ENCODE results near the gene GDE1. TPM values are rescaled to one million over a fixed set of nuclear protein-coding genes. Genes with fewer than 3 reads are reported as not detected.

GDE1 gene, protein sequence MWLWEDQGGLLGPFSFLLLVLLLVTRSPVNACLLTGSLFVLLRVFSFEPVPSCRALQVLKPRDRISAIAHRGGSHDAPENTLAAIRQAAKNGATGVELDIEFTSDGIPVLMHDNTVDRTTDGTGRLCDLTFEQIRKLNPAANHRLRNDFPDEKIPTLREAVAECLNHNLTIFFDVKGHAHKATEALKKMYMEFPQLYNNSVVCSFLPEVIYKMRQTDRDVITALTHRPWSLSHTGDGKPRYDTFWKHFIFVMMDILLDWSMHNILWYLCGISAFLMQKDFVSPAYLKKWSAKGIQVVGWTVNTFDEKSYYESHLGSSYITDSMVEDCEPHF
- total RNA-seq, result 10 to 100 TPM; 23.2 to 23.3 TPM
- polyA plus RNA-seq, result 10 to 100 TPM; 30.7 to 40.2 TPM

DNA sequence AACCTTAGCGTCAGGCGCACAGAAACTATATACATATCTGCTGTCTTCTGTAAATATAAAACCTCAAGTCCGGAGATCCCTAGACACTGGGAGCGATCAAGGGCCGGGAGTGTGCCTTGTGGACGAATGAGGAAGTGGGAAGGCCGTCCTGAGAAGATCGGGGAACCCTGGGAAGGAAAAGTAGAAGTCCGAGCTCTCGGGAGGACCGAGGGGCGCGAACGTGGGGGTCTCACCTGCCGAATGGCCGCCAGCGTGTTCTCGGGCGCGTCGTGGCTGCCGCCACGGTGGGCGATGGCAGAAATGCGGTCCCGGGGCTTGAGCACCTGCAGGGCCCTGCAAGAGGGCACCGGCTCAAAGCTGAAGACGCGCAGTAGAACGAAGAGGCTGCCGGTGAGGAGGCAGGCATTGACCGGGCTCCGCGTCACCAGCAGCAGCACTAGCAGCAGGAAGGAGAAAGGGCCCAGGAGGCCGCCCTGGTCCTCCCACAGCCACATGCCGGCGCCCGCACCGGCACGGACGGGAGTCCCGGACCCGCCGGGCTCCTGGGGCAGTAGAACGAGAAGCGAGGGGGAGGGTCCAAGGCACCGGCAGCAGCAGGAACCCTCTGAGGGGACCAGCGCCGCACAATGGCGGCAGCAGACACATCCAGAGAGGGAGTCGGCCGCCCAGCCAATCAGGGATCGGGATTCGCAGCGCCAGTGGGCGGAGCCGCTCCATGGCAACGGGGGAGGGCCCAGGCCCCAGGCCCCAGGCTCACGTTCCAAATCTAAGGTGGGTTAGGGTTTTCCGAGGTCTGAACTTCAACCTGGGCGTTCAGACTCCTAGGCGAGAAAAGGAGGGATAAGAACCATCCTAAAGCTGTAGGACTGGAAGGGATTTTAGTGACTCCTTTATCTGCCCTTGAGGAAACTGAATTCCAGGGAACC is at the start of gene GDE1:
Gene GDE1, minus strand, starts transcription at position 628 of the 926 bp plus-strand sequence. Its CDS starts 134 bp downstream, at position 494.
- Mint-ChIP-seq H3K4me1 (peaks cover 45 to 74% (median 55%) of the 10 kb centered on the region in 4 donors), H3K4me3 (peak within 1 kb of the TSS; percentile 95 to 99 (median 96)), H3K27ac (peak within 1 kb of the TSS; percentile 73 to 98 (median 95)), H3K36me3 (peaks cover 6 to 22% of the 10 kb centered on the region in 2 donors), H3K27me3 (no peaks in the 10 kb centered on the region), H3K9me3 (no peaks in the 10 kb centered on the region)
- no peaks in the 10 kb centered on the region for H3K36me3 ChIP-seq (ENCODE audit: insufficient read depth, low read length)
- peaks cover 70% of the 10 kb centered on the region for H3K4me1 ChIP-seq (ENCODE audit: insufficient read depth, low read length)
- H3K27me3 ChIP-seq (ENCODE audit: insufficient read depth, low read length), result no peaks in the 10 kb centered on the region
- CTCF ChIA-PET (ENCODE audit: partially characterized antibody), result interaction anchor here (1.6 to 3.4 kb wide), 3 partner anchors 19 to 36 kb away, joined by 5 to 20 read pairs (median 12); partner anchors contain the start of gene VPS35L
- H3K4me3 ChIP-seq (ENCODE audit: low read length in 2 of 2), result peak within 1 kb of the TSS; percentile 87 to 89
- POLR2A ChIA-PET (ENCODE audit: partially characterized antibody), result interaction anchor here (1.0 to 2.7 kb wide), 3 partner anchors 16 to 33 kb away, joined by 3 to 28 read pairs (median 7); partner anchors contain the start of gene VPS35L
- H3K9me3 ChIP-seq (ENCODE audit: control insufficient read depth in 1 of 2, low read length in 2 of 2), result no peaks in the 10 kb centered on the region
- H3K27ac ChIP-seq (ENCODE audit: low read depth, low read length), result peak within 1 kb of the TSS; percentile 78
- intact Hi-C loops (cut with micrococcal nuclease), result loop anchor here (2.0 to 10.0 kb wide), 3 partner anchors 197 to 1219 kb away; partner anchors contain the start of genes IQCK, KNOP1, SMG1 and THUMPD1
- DNase-seq, result peak; percentile 88 to 93 (median 89)

DNA sequence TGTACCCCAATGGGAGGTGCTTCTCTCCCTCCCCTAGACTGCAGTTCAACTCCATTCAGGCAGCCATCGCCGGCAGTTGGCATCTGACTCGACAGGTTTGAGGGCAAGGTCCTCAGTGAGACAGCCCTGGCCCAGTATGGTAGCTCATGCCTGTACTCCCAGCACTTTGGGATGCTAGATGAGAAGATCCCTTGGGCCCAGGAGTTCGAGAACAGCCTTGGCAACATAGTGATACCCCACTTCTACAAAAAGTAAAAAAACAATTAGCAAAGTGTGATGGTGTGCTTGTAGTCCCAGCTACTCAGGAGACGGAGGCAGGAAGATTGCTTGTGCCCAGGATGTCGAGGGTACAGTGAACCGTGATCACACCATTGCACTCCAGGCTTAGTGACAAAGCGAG is 45.7 kb upstream of the GDE1 start:
- ChIA-PET POLR2A (ENCODE audit: partially characterized antibody) (no interaction called here), CTCF (ENCODE audit: partially characterized antibody) (interaction anchor here (0.7 to 1.8 kb wide), 3 partner anchors 8 to 1236 kb away, joined by 3 to 6 read pairs (median 4); no protein-coding TSS in a partner anchor)
- no peak overlapping the region for H3K4me3 Mint-ChIP-seq
- DNase-seq, result no peak
- H3K9me3 ChIP-seq (ENCODE audit: control insufficient read depth in 1 of 2, low read length in 2 of 2), result no peaks in the 10 kb centered on the region
- H3K9me3 Mint-ChIP-seq, result peaks cover 0 to 6% (median under 1%) of the 10 kb centered on the region in 8 donors
- peaks cover 14% of the 10 kb centered on the region for H3K36me3 ChIP-seq (ENCODE audit: insufficient read depth, low read length)
- peaks cover 0 to 6% (median 4%) of the 10 kb centered on the region in 4 donors for H3K4me1 Mint-ChIP-seq
- peaks cover 27 to 46% of the 10 kb centered on the region in 2 donors for H3K36me3 Mint-ChIP-seq
- H3K4me3 ChIP-seq (ENCODE audit: low read length in 2 of 2), result no peak overlapping the region
- H3K4me1 ChIP-seq (ENCODE audit: insufficient read depth, low read length), result no peaks in the 10 kb centered on the region
- H3K27ac Mint-ChIP-seq, result peak overlapping the region in 1 of 7 donors; percentile 30
- no peaks in the 10 kb centered on the region for H3K27me3 ChIP-seq (ENCODE audit: insufficient read depth, low read length)
- H3K27me3 Mint-ChIP-seq, result no peaks in the 10 kb centered on the region
- H3K27ac ChIP-seq (ENCODE audit: low read depth, low read length), result no peak overlapping the region
- intact Hi-C loops (cut with micrococcal nuclease), result no loop called here

DNA sequence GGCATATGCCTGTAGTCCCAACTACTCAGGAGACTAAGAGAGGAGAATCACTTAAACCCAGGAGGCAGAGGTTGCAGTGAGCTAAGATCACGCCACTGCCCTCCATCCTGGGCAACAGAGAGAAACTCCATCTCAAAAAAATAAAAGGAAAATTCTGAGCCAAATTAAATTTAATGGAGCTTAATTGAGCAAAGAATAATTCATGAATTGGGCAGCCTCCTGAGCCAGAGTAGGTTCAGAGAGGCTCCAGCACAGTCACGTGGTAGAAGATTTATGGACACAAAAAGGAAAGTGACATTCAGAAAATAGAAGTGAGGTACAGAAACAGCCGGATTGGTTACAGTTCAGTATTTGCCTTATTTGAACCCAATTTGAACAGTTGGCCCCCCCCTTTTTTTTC is 44.5 kb upstream of the GDE1 start:
- Histone ChIP-seq H3K27ac (ENCODE audit: low read depth, low read length) (no peak overlapping the region), H3K9me3 (ENCODE audit: control insufficient read depth in 1 of 2, low read length in 2 of 2) (no peaks in the 10 kb centered on the region), H3K4me1 (ENCODE audit: insufficient read depth, low read length) (no peaks in the 10 kb centered on the region), H3K4me3 (ENCODE audit: low read length in 2 of 2) (no peak overlapping the region), H3K27me3 (ENCODE audit: insufficient read depth, low read length) (no peaks in the 10 kb centered on the region), H3K36me3 (ENCODE audit: insufficient read depth, low read length) (peaks cover 10% of the 10 kb centered on the region)
- DNase-seq, result no peak
- peaks cover 27 to 46% of the 10 kb centered on the region in 2 donors for H3K36me3 Mint-ChIP-seq
- intact Hi-C loops (cut with micrococcal nuclease), result no loop called here
- H3K9me3 Mint-ChIP-seq, result peaks cover 0 to 6% (median under 1%) of the 10 kb centered on the region in 8 donors
- peak overlapping the region in 2 of 7 donors; percentile 32 to 53 for H3K27ac Mint-ChIP-seq
- POLR2A ChIA-PET (ENCODE audit: partially characterized antibody), result no interaction called here
- CTCF ChIA-PET (ENCODE audit: partially characterized antibody), result interaction anchor here (0.8 to 1.1 kb wide), 3 partner anchors 9 to 597 kb away, joined by 3 read pairs; partner anchors contain the start of gene VPS35L
- peaks cover 0 to 13% (median 5%) of the 10 kb centered on the region in 4 donors for H3K4me1 Mint-ChIP-seq
- H3K27me3 Mint-ChIP-seq, result no peaks in the 10 kb centered on the region
- H3K4me3 Mint-ChIP-seq, result no peak overlapping the region

DNA sequence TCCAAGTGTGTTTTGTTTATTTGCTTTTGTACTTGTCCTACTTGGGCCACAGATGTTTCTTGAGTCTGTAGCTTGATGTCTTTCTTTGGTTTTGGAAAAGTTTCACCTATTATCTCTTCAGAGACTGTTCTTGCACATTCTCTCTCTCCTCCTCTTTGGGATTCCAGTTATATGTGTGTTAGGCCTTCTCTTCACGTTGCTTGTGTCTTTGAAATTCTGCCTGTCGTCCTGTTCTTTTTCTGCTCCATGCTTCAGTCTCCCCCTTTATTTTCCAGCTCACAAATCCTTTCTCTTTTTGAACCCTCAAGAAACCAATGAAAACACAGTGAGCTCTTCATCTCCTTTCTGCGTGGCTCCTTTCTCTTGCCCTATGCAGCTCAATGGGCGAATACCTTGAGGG is 41.5 kb upstream of the GDE1 start:
- CTCF ChIA-PET (ENCODE audit: partially characterized antibody), result interaction anchor here (0.9 to 1.4 kb wide), 3 partner anchors 8 to 478 kb away, joined by 3 to 8 read pairs (median 4); partner anchors contain the start of gene VPS35L

DNA sequence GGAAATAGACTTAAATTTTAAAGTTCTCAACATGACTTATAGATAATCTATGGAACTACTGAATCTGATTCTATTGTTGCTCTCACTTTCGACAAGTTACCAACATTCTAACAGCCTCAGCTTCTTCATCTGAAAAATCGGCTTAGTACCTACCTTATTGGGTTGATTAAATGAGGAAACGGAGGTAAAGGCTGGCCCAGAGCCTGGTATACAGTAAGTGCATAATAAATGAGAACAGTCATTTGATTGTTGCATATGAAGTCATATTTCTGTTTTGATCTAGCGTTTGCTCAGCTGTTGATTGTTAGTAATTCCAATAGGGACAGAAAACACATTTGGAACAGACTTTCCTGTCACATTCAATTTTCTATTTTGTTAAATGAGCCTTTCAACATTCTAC is 38.2 kb upstream of the GDE1 start:
- ChIA-PET CTCF (ENCODE audit: partially characterized antibody) (interaction anchor here (1.0 to 6.1 kb wide), 5 partner anchors 8 to 742 kb away, joined by 3 to 63 read pairs (median 4); partner anchors contain the start of gene GPRC5B), POLR2A (ENCODE audit: partially characterized antibody) (no interaction called here)
- intact Hi-C loops (cut with micrococcal nuclease), result no loop called here
- no peaks in the 10 kb centered on the region for H3K27me3 Mint-ChIP-seq
- no peak overlapping the region for H3K27ac ChIP-seq (ENCODE audit: low read depth, low read length)
- DNase-seq, result no peak
- no peak overlapping the region for H3K4me3 ChIP-seq (ENCODE audit: low read length in 2 of 2)
- no peaks in the 10 kb centered on the region for H3K9me3 ChIP-seq (ENCODE audit: control insufficient read depth in 1 of 2, low read length in 2 of 2)
- peaks cover 15 to 41% (median 19%) of the 10 kb centered on the region in 4 donors for H3K4me1 Mint-ChIP-seq
- no peaks in the 10 kb centered on the region for H3K27me3 ChIP-seq (ENCODE audit: insufficient read depth, low read length)
- no peak overlapping the region for H3K27ac Mint-ChIP-seq
- H3K4me1 ChIP-seq (ENCODE audit: insufficient read depth, low read length), result peaks cover 7% of the 10 kb centered on the region
- peaks cover 5% of the 10 kb centered on the region for H3K36me3 ChIP-seq (ENCODE audit: insufficient read depth, low read length)
- H3K9me3 Mint-ChIP-seq, result peaks cover 0 to 6% (median under 1%) of the 10 kb centered on the region in 8 donors
- H3K36me3 Mint-ChIP-seq, result peaks cover 6 to 17% of the 10 kb centered on the region in 2 donors
- no peak overlapping the region for H3K4me3 Mint-ChIP-seq

More for the DNA sequence above, 41.5 kb upstream of the GDE1 start:
- H3K4me1 Mint-ChIP-seq, result peaks cover 7 to 13% (median 8%) of the 10 kb centered on the region in 4 donors
- Histone ChIP-seq H3K27me3 (ENCODE audit: insufficient read depth, low read length) (no peaks in the 10 kb centered on the region), H3K4me3 (ENCODE audit: low read length in 2 of 2) (no peak overlapping the region), H3K27ac (ENCODE audit: low read depth, low read length) (no peak overlapping the region), H3K9me3 (ENCODE audit: control insufficient read depth in 1 of 2, low read length in 2 of 2) (no peaks in the 10 kb centered on the region), H3K4me1 (ENCODE audit: insufficient read depth, low read length) (no peaks in the 10 kb centered on the region), H3K36me3 (ENCODE audit: insufficient read depth, low read length) (peaks cover 10% of the 10 kb centered on the region)
- H3K36me3 Mint-ChIP-seq, result peaks cover 17 to 31% of the 10 kb centered on the region in 2 donors
- no peak for DNase-seq
- H3K27me3 Mint-ChIP-seq, result no peaks in the 10 kb centered on the region
- intact Hi-C loops (cut with micrococcal nuclease), result no loop called here
- no peak overlapping the region for H3K4me3 Mint-ChIP-seq
- POLR2A ChIA-PET (ENCODE audit: partially characterized antibody), result interaction anchor here (0.9 to 1.9 kb wide), 2 partner anchors 8 to 18 kb away, joined by 3 to 6 read pairs; partner anchors contain the start of gene VPS35L
- H3K9me3 Mint-ChIP-seq, result peaks cover 0 to 6% (median under 1%) of the 10 kb centered on the region in 8 donors
- no peak overlapping the region for H3K27ac Mint-ChIP-seq

DNA sequence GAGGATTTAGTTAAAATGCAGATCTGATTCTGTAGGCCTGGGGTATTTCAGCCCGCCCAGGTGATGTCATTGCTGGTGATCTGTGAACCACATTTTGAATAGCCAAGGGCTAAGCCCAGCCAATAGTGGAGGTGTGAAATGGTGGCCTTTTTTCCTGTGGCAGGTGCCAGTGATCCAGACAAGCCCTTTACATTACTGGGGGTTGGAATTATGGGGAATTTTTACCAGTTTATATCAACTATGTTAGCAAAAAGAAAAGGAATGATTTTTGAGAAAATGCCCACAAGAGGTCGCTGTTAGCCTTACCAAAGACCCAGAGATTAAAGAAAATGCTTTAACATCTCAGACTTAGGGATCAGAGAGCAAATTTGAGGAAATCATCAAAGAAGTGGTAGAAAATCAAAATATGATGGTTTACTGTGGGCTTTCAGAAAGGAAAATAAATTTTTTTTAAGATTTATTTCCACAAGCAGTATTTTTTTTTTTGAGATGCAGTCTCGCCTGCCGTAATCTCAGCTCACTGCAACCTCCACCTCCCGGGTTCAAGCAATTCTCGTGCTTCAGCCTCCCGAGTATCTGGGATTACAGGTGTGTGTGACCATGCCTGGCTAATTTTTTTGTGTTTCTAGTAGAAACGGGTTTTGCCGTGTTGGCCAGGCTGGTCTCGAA is 37.5 kb upstream of the GDE1 start:
- intact Hi-C loops (cut with micrococcal nuclease), result loop anchor here (1.0 to 5.0 kb wide), 4 partner anchors 41 to 825 kb away; no protein-coding TSS in a partner anchor
- Histone ChIP-seq H3K36me3 (ENCODE audit: insufficient read depth, low read length) (no peaks in the 10 kb centered on the region), H3K9me3 (ENCODE audit: control insufficient read depth in 1 of 2, low read length in 2 of 2) (no peaks in the 10 kb centered on the region), H3K27me3 (ENCODE audit: insufficient read depth, low read length) (no peaks in the 10 kb centered on the region), H3K27ac (ENCODE audit: low read depth, low read length) (no peak overlapping the region), H3K4me1 (ENCODE audit: insufficient read depth, low read length) (peaks cover 12% of the 10 kb centered on the region), H3K4me3 (ENCODE audit: low read length in 2 of 2) (no peak overlapping the region)
- Mint-ChIP-seq H3K36me3 (peaks cover 6 to 15% of the 10 kb centered on the region in 2 donors), H3K4me3 (peak overlapping the region in 1 of 8 donors; percentile 15), H3K27me3 (no peaks in the 10 kb centered on the region), H3K9me3 (peaks cover 0 to 6% (median under 1%) of the 10 kb centered on the region in 8 donors), H3K4me1 (peaks cover 17 to 46% (median 23%) of the 10 kb centered on the region in 4 donors), H3K27ac (peak overlapping the region in 3 of 7 donors; percentile 16 to 57 (median 24))
- peak in 4 of 5 donors; percentile 46 to 52 (median 48) for DNase-seq
- ChIA-PET POLR2A (ENCODE audit: partially characterized antibody) (no interaction called here), CTCF (ENCODE audit: partially characterized antibody) (interaction anchor here (0.9 to 6.1 kb wide), 8 partner anchors 9 to 743 kb away, joined by 3 to 63 read pairs (median 4); partner anchors contain the start of gene GPRC5B)
